ENCODE results near the gene NFKBIB. TPM values are rescaled to one million over a fixed set of nuclear protein-coding genes. Genes with fewer than 3 reads are reported as not detected.

Gene NFKBIB
- total RNA-seq, 1 experiment from 2014 or later: 39.8 TPM

DNA sequence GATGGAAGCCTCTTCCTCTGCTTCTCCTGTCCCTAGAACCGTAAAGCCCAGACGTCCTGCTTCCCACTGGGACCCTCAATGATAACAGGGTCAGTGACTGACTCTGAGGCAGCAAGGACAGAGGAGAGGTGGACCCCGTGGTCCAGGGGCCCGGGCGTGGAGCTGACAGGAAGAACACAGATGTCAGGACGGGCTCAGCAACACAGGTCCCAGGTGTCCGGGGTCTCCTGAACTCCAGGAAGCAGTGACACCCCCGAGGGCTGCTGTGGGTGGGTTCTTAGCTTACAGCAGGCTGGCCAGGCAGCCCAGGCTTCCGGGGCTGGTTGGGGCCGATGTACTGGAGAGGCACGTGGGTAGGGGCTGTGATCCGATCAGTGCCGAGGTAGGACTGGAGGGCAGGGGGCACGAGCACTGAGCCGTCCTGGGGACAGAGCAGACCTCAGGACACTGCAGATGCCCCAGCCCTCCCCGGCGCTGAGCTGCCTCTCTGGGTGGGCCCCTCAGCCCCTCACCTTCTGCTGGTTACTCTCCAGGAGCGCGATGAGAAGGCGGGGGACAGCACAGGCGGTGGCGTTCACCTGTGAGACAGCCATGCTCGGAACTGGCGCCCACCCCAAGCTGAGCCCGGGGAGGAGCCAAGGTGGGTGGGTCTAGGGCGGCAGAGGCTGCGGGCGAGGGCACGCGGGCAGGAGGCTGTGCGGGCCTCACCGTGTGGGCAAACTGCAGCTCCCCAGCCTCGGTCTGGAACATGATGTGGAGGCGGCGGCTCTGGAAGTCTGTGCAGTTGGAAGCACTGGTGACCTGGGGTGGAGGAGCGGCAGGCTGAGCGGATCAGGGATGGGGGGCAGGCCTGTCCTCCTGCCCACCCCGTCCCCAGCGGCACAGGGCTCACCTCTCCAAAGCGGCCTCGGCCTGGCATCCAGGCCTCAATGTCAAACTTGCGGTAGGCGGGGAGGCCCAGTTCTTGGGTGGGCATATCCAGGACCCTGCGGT is 15.9 kb downstream of the NFKBIB start:
- Mint-ChIP-seq H3K4me1 (no peaks in the 10 kb centered on the region), H3K27me3 (ENCODE audit: low read depth) (peaks cover 10% of the 10 kb centered on the region), H3K9me3 (no peaks in the 10 kb centered on the region), H3K27ac (peak overlapping the region; percentile 29; the same call in 1 of the 2 replicates), H3K36me3 (no peaks in the 10 kb centered on the region), H3K4me3 (no peak overlapping the region)
- no peak for ATAC-seq
- no peak for DNase-seq (ENCODE audit: low spot score)
- TF ChIP-seq CBFB (CRISPR knock-in tag; IDR thresholded peaks at IDR 0.05; ENCODE audit: low read depth) (no peak), ZNF263 (CRISPR knock-in tag; IDR thresholded peaks at IDR 0.05; ENCODE audit: low read depth) (no peak), ZNF396 (CRISPR knock-in tag; IDR thresholded peaks at IDR 0.05; ENCODE audit: borderline replicate concordance) (no peak)
- TF ChIP-seq, protein P1, sequence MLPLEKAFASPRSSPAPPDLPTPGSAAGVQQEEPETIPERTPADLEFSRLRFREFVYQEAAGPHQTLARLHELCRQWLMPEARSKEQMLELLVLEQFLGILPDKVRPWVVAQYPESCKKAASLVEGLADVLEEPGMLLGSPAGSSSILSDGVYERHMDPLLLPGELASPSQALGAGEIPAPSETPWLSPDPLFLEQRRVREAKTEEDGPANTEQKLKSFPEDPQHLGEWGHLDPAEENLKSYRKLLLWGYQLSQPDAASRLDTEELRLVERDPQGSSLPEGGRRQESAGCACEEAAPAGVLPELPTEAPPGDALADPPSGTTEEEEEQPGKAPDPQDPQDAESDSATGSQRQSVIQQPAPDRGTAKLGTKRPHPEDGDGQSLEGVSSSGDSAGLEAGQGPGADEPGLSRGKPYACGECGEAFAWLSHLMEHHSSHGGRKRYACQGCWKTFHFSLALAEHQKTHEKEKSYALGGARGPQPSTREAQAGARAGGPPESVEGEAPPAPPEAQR (CRISPR knock-in tag; IDR thresholded peaks at IDR 0.05): no peak
- TF ChIP-seq, protein P2, sequence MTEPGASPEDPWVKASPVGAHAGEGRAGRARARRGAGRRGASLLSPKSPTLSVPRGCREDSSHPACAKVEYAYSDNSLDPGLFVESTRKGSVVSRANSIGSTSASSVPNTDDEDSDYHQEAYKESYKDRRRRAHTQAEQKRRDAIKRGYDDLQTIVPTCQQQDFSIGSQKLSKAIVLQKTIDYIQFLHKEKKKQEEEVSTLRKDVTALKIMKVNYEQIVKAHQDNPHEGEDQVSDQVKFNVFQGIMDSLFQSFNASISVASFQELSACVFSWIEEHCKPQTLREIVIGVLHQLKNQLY (CRISPR knock-in tag; IDR thresholded peaks at IDR 0.05): no peak
- TF ChIP-seq, protein P3, sequence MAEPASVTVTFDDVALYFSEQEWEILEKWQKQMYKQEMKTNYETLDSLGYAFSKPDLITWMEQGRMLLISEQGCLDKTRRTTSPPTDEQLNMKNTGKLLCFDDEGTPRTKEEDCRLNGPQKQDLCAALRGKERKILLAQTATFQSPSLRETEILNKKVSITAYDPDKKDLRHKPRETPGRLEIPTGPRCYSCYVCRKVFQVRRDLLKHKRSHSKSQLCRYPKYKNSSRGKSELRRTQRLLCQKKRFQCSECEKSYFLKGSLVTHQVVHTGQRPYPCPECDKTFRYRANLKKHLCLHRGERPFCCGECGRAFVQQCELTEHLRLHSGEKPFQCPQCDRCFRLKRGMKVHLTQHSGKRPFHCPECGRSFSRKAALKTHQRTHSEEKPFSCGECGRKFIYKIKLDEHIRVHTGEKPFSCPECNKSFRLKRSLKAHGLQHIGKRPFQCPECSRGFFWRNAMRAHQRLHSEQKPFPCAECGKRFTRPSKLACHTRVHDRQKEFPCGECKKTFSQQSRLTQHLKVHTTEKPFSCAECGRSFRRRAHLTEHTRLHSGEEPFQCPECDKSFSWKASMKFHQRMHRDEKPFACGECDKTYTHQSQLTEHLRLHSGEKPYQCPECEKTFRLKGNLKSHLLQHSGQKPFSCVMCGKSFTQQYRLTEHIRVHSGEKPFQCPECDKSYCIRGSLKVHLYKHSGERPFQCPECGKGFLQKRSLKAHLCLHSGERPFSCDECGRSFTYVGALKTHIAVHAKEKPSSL (CRISPR knock-in tag; conservative IDR thresholded peaks at IDR 0.05): no peak
- TF ChIP-seq, protein P4, sequence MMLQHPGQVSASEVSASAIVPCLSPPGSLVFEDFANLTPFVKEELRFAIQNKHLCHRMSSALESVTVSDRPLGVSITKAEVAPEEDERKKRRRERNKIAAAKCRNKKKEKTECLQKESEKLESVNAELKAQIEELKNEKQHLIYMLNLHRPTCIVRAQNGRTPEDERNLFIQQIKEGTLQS (CRISPR knock-in tag; conservative IDR thresholded peaks at IDR 0.05): no peak
- TF ChIP-seq, protein P5, sequence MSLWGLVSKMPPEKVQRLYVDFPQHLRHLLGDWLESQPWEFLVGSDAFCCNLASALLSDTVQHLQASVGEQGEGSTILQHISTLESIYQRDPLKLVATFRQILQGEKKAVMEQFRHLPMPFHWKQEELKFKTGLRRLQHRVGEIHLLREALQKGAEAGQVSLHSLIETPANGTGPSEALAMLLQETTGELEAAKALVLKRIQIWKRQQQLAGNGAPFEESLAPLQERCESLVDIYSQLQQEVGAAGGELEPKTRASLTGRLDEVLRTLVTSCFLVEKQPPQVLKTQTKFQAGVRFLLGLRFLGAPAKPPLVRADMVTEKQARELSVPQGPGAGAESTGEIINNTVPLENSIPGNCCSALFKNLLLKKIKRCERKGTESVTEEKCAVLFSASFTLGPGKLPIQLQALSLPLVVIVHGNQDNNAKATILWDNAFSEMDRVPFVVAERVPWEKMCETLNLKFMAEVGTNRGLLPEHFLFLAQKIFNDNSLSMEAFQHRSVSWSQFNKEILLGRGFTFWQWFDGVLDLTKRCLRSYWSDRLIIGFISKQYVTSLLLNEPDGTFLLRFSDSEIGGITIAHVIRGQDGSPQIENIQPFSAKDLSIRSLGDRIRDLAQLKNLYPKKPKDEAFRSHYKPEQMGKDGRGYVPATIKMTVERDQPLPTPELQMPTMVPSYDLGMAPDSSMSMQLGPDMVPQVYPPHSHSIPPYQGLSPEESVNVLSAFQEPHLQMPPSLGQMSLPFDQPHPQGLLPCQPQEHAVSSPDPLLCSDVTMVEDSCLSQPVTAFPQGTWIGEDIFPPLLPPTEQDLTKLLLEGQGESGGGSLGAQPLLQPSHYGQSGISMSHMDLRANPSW (CRISPR knock-in tag; conservative IDR thresholded peaks at IDR 0.05; ENCODE audit: low read depth): no peak
- TF ChIP-seq, protein P6, sequence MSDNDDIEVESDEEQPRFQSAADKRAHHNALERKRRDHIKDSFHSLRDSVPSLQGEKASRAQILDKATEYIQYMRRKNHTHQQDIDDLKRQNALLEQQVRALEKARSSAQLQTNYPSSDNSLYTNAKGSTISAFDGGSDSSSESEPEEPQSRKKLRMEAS (CRISPR knock-in tag; IDR thresholded peaks at IDR 0.05): no peak
- ChIA-PET CTCF (interaction anchor here (1.3 to 2.2 kb wide), 2 partner anchors 15 to 146 kb away, joined by 3 to 15 read pairs; partner anchors contain the start of genes MRPS12 and SARS2), POLR2A (no interaction called here)

DNA sequence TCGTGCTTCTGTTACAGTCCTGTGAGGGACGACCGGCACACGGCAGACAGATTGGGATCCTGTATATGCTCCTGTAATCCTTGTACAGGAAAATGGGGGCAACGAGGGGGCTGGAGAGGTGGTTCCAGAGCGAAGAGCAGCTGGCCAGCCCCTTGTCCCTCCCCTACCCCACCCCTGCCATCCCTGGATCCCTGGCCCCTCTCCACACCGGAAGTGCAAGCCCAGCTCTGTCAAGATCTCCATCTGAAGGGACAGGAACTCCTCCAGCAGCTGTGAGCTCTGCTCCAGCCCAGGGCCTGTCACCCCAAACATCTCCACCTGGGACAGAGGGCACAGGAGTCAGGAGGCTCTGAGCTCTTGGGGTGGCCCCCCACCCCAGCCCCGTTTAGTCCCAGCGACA is 17.7 kb downstream of the NFKBIB start:
- Mint-ChIP-seq H3K4me3 (no peak overlapping the region), H3K27ac (no peak overlapping the region), H3K4me1 (no peaks in the 10 kb centered on the region), H3K36me3 (peaks cover 11% of the 10 kb centered on the region), H3K9me3 (0 out of 2 replicates have a peak, but pooled peaks cover 4% of the 10 kb centered on the region), H3K27me3 (ENCODE audit: low read depth) (peaks cover 5% of the 10 kb centered on the region)
- TF ChIP-seq ATF1 (CRISPR knock-in tag; IDR thresholded peaks at IDR 0.05): no peak
- no peak for TF ChIP-seq SMAD4 (CRISPR knock-in tag; IDR thresholded peaks at IDR 0.05)
- no peak for TF ChIP-seq NR1H2 (CRISPR knock-in tag; IDR thresholded peaks at IDR 0.05)
- ChIA-PET POLR2A (interaction anchor here (0.6 kb wide), 1 partner anchor 290 kb away, joined by 3 read pairs; no protein-coding TSS in a partner anchor), CTCF (interaction anchor here (0.6 to 3.6 kb wide), 4 partner anchors 13 to 175 kb away, joined by 3 to 24 read pairs (median 3); partner anchors contain the start of genes MRPS12 and SARS2)
- no peak for DNase-seq (ENCODE audit: low spot score)
- ATAC-seq: no peak; the same call in 1 of the 2 replicates

All from WTC11 (cell line).